Skeletal muscle satellite cell (primary cell): ENCODE measurements around the gene CCDC175.

Experiments
- H3K27me3 ChIP-seq: 2 replicates; pipeline ENCODE4 v1.7.0; 2013; ENCODE audit warnings: low read length; ENCODE audit not compliant: control insufficient read depth, insufficient read depth
- H3K36me3 ChIP-seq: 2 replicates; pipeline ENCODE4 v1.7.0; 2013; ENCODE audit warnings: mild to moderate bottlenecking, control low read depth, low read length; ENCODE audit not compliant: insufficient read depth
- H3K4me1 ChIP-seq: 2 replicates; pipeline ENCODE4 v1.7.0; 2013; ENCODE audit warnings: low read length; ENCODE audit not compliant: control insufficient read depth, insufficient read depth
- H3K4me2 ChIP-seq: 2 replicates; pipeline ENCODE4 v1.7.0; 2013; ENCODE audit warnings: mild to moderate bottlenecking, low read length
- H3K4me3 ChIP-seq: 2 replicates; pipeline ENCODE4 v1.7.0; 2013; ENCODE audit warnings: low read length
- H3K9ac ChIP-seq: 2 replicates; pipeline ENCODE4 v1.7.0; 2013; ENCODE audit warnings: mild to moderate bottlenecking, low read depth, low read length, moderate library complexity
- H3K9me3 ChIP-seq: replicated peaks from 2 replicates; pipeline ENCODE4 v1.7.0; 2013; ENCODE audit warnings: mild to moderate bottlenecking, control low read depth, low read length

The CCDC175 gene

DNA sequence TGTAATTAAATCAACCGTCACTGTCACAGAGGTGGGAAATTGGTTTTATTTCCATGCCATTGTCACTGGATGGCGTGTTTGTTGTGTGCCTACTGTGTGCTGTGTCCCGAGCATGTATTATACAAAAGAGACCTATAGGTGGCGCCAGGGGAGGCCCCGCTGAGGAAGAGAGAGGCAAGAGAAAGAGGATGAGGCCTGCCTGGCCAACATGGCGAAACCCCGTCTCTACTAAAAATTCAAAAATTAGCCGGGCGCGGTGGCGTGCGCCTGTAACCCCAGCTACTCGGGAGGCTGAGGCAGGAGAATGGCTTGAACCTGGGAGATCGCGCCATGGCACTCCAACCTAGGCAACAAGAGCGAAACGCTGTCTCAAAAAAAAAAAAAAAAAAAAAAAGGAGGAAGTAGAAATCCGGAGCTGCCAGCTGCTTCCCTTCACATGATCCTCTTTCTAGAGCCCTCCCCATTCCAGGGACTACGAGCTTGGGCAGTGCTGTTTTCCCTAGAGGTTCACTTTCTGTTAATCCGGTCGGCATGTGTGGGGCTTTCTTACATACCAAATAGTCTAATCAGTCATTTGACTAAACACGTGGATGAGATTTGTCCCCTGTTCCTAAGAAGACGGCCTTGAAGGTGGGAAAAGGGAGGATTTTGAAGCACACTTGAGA lies 6.4 kb upstream of the CCDC175 start:
- H3K27me3 ChIP-seq, result no peaks in the 10 kb centered on the region
- H3K4me2 ChIP-seq, result no peak overlapping the region
- no peak overlapping the region for H3K4me3 ChIP-seq
- no peak overlapping the region for H3K9ac ChIP-seq
- no peaks in the 10 kb centered on the region for H3K9me3 ChIP-seq
- no peaks in the 10 kb centered on the region for H3K36me3 ChIP-seq
- peaks cover 23% of the 10 kb centered on the region for H3K4me1 ChIP-seq

DNA sequence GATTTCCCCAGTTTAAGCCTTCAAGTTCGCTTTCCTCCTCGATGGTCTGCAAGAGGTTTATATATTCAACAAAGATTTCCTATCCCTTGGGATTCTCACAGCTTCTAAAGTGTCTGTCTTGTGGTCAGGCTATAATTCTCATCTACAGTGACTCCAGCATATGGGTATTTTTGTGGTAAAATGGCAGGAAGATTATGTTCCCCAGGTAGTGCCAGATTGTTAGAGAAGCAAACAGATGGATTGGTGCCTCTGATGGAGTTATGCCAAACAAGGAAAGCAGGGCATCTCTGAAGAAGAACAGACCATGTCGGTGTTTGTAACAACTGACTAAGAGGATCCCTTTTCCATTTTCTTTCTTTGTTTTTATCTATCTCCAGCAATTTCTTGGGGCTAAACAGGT lies 5.5 kb upstream of the CCDC175 start:
- Histone ChIP-seq H3K4me1 (peaks cover 23% of the 10 kb centered on the region), H3K36me3 (no peaks in the 10 kb centered on the region), H3K4me2 (no peak overlapping the region), H3K4me3 (no peak overlapping the region), H3K9me3 (no peaks in the 10 kb centered on the region), H3K9ac (no peak overlapping the region), H3K27me3 (no peaks in the 10 kb centered on the region)

DNA sequence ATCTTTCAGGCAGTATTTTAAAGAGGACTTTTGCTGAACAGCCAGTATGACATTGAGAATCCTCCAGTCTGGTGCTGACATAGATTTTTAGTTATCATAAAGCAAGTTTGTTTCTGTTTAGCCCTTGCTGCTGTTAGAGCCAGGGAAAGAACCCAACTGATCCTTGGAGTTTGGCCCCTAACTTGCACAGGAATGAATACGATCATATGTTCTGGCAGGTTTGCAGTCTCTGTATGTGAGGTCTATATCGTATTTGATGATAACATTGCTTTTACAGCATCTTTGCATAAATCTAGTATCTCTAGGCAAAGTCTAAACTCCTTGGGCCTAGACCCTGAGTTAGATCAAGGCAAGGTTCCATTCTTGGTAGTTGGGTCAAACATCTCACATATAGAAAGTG lies 4.3 kb upstream of the CCDC175 start:
- Histone ChIP-seq H3K4me2 (no peak overlapping the region), H3K9me3 (no peaks in the 10 kb centered on the region), H3K4me1 (peaks cover 19% of the 10 kb centered on the region), H3K27me3 (no peaks in the 10 kb centered on the region), H3K4me3 (no peak overlapping the region), H3K9ac (no peak overlapping the region), H3K36me3 (no peaks in the 10 kb centered on the region)

DNA sequence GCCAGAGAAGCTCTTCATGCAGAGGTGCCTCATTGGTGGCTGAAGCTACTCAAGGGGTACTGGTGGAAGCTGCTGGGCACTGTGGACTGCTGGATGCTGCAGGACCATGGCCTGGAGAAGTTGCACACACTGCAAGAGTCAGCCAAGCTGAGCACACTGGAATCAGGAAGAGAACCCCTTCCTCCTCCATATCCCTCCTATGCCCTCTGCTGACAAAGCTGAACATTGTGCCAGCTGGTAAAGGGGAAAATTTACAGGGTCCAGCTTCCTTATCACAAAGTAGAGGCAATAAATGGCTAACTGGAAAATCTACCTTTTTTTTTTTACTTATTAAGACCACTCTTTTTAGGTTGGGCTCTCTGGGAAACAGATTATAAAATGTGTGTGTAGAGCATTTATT lies 6.5 kb downstream of the CCDC175 start:
- no peak overlapping the region for H3K9ac ChIP-seq
- H3K36me3 ChIP-seq, result no peaks in the 10 kb centered on the region
- no peaks in the 10 kb centered on the region for H3K4me1 ChIP-seq
- H3K9me3 ChIP-seq, result no peaks in the 10 kb centered on the region
- no peak overlapping the region for H3K4me3 ChIP-seq
- H3K27me3 ChIP-seq, result peaks cover 7% of the 10 kb centered on the region
- no peak overlapping the region for H3K4me2 ChIP-seq

GRCh38 chr14:59566725-59567124 lies 9.9 kb downstream of the CCDC175 start:
- Histone ChIP-seq H3K4me3 (no peak overlapping the region), H3K36me3 (no peaks in the 10 kb centered on the region), H3K27me3 (peaks cover 7% of the 10 kb centered on the region), H3K9me3 (no peaks in the 10 kb centered on the region), H3K4me1 (no peaks in the 10 kb centered on the region), H3K9ac (no peak overlapping the region), H3K4me2 (no peak overlapping the region)

- Histone ChIP-seq H3K9me3 (no peaks in the 10 kb centered on the region), H3K4me3 (no peak overlapping the region), H3K4me1 (no peaks in the 10 kb centered on the region), H3K4me2 (no peak overlapping the region), H3K27me3 (peaks cover 7% of the 10 kb centered on the region), H3K36me3 (no peaks in the 10 kb centered on the region), H3K9ac (no peak overlapping the region)
Measured at GRCh38 chr14:59566296-59566695, 10.3 kb downstream of the CCDC175 start.

- no peaks in the 10 kb centered on the region for H3K36me3 ChIP-seq
- no peaks in the 10 kb centered on the region for H3K9me3 ChIP-seq
- H3K4me2 ChIP-seq, result no peak overlapping the region
- H3K4me1 ChIP-seq, result no peaks in the 10 kb centered on the region
- no peak overlapping the region for H3K4me3 ChIP-seq
- no peak overlapping the region for H3K9ac ChIP-seq
- peaks cover 7% of the 10 kb centered on the region for H3K27me3 ChIP-seq
Measured at GRCh38 chr14:59565087-59565486, 11.5 kb downstream of the CCDC175 start.

GRCh38 chr14:59564366-59564765 lies 12.2 kb downstream of the CCDC175 start:
- H3K4me1 ChIP-seq, result no peaks in the 10 kb centered on the region
- no peak overlapping the region for H3K9ac ChIP-seq
- peaks cover 7% of the 10 kb centered on the region for H3K27me3 ChIP-seq
- no peak overlapping the region for H3K4me3 ChIP-seq
- H3K36me3 ChIP-seq, result no peaks in the 10 kb centered on the region
- no peaks in the 10 kb centered on the region for H3K9me3 ChIP-seq
- no peak overlapping the region for H3K4me2 ChIP-seq

GRCh38 chr14:59547310-59547709 lies 29.3 kb downstream of the CCDC175 start:
- no peaks in the 10 kb centered on the region for H3K36me3 ChIP-seq
- H3K4me3 ChIP-seq, result no peak overlapping the region
- no peak overlapping the region for H3K9ac ChIP-seq
- no peaks in the 10 kb centered on the region for H3K9me3 ChIP-seq
- H3K27me3 ChIP-seq, result no peaks in the 10 kb centered on the region
- H3K4me1 ChIP-seq, result peaks cover 14% of the 10 kb centered on the region
- H3K4me2 ChIP-seq, result no peak overlapping the region

DNA sequence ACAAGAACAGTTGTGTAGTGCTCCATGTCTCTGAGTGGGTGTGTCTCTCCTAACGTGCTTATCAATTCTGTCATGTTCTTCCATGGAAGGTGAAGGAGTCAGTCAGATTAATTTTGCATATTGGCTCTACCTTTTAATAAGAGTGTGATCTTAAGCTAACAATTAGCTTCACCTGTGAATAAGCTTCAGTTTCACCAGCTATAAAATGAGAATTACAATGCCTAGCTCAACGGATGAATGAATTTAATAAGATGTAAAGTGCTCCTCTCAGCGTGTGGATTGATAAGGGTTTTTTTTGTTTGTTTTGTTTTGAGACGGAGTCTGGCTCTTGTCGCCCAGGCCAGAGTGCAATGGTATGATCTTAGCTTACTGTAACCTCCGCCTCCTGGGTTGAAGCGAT lies 32.7 kb downstream of the CCDC175 start:
- H3K4me2 ChIP-seq, result no peak overlapping the region
- H3K36me3 ChIP-seq, result no peaks in the 10 kb centered on the region
- peaks cover 14% of the 10 kb centered on the region for H3K4me1 ChIP-seq

DNA sequence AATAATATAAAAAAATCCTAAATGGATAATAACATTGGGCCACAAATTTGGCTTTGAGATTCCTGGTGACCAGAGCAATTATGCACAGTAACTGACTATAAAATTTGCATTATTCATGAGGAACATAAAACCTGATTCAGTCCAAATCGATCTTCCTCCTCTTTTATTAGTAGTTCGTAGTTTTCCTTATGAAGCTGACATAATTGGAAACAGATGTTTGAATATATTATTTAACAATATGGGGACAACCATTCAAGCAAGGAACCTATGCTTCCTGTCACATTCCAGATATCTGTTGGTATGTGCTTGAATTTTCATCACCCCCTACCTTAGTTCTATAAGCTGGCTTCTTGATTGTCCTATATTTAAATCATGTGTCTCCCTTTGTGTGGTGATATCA lies 34.9 kb downstream of the CCDC175 start:
- Histone ChIP-seq H3K4me1 (peaks cover 14% of the 10 kb centered on the region), H3K4me2 (no peak overlapping the region), H3K9me3 (no peaks in the 10 kb centered on the region), H3K27me3 (no peaks in the 10 kb centered on the region), H3K36me3 (no peaks in the 10 kb centered on the region), H3K4me3 (no peak overlapping the region), H3K9ac (no peak overlapping the region)

More for the DNA sequence above, 32.7 kb downstream of the CCDC175 start:
- Histone ChIP-seq H3K27me3 (no peaks in the 10 kb centered on the region), H3K9me3 (no peaks in the 10 kb centered on the region), H3K9ac (no peak overlapping the region), H3K4me3 (no peak overlapping the region)

- Histone ChIP-seq H3K4me2 (no peak overlapping the region), H3K4me1 (peaks cover 14% of the 10 kb centered on the region), H3K27me3 (no peaks in the 10 kb centered on the region), H3K9ac (no peak overlapping the region), H3K4me3 (no peak overlapping the region), H3K36me3 (no peaks in the 10 kb centered on the region), H3K9me3 (no peaks in the 10 kb centered on the region)
Measured at GRCh38 chr14:59540852-59541251, 35.8 kb downstream of the CCDC175 start.
